ENCODE data around the gene G2E3. TPM values are rescaled to one million over a fixed set of nuclear protein-coding genes. Genes with fewer than 3 reads are reported as not detected.
"Not testable (repeated sequence)": the region's sequence is repeated elsewhere in the genome, so short reads cannot be mapped to it uniquely, and the experiment has no call there.

Gene G2E3
- total RNA-seq, 1 donor: 39.9 TPM

DNA sequence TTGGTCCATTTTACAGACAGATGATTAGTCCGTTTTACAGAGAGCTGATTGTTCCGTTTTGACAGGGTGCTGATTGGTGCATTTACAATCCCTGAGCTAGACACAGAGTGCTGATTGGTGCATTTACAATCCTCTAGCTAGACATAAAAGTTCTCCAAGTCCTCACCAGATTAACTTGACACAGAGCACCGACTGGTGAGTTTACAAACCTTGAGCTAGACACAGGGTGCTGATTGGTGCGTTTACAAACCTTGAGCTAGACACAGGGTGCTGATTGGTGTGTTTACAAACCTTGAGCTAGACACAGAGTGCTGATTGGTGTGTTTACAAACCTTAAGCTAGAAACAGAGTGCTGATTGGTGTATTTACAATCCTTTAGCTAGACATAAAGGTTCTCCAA is 12.2 kb upstream of the G2E3 start:
- not testable (repeated sequence) for H3K27me3 ChIP-seq (ENCODE audit: insufficient read depth, low read length); H3K4me3 ChIP-seq (ENCODE audit: low read length); H3K4me1 ChIP-seq (ENCODE audit: insufficient read depth, low read length); H3K9me3 ChIP-seq (ENCODE audit: low read depth, low read length)

DNA sequence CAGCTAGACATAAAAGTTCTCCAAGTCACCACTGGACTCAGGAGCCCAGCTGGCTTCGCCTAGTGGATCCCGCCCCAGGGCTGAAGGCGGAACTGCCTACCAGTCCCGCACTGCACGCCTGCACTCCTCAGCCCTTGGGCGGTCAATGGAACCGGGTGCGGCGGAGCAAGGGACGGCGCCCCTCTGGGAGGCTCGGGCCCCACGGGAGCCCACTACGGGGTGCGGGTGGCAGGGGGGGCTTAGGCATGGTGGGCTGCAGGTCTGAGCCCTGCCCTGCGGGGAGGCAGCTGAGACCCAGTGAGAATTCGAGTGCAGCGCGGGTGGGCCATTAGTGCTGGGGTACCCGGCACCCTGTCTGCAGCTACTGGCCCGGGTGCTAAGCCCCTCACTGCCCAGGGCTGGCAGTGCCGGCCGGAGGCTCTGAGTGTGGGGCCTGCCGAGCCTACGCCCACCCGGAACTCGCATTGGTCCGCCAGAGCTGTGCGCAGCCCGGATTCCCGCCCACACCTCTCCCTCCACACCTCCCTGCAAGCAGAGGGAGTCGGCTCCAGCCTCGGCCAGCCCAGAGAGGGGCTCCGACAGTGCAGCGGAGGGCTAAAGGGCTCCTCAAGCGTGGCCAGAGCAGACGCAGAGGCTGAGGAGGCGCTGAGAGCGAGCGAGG is 11.4 kb upstream of the G2E3 start:
- peaks cover 5% of the 10 kb centered on the region for H3K27me3 ChIP-seq (ENCODE audit: insufficient read depth, low read length)
- no peaks in the 10 kb centered on the region for H3K4me1 ChIP-seq (ENCODE audit: insufficient read depth, low read length)
- H3K4me3 ChIP-seq (ENCODE audit: low read length): no peak overlapping the region
- H3K9me3 ChIP-seq (ENCODE audit: low read depth, low read length): no peaks in the 10 kb centered on the region

DNA sequence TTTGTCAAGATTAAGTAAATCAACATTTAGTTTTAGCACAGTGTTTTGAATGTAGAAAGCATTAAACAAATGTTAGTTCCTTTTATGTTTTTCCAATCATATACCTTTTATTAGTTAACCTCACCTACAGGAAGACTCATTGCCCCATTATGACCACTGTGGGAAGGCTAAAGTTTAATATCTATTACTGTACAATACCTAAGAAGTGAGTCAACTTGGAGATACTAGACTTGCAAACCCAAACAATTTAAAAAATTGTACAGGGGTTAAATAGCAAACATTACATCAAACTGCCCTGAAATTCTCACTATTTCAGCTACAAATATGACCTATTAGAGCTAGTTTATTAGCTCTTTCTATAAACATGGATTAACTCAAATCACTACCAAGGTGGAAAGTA is 8.6 kb upstream of the G2E3 start:
- Histone ChIP-seq H3K4me3 (ENCODE audit: low read length) (no peak overlapping the region), H3K9me3 (ENCODE audit: low read depth, low read length) (no peaks in the 10 kb centered on the region), H3K27me3 (ENCODE audit: insufficient read depth, low read length) (peaks cover 5% of the 10 kb centered on the region), H3K4me1 (ENCODE audit: insufficient read depth, low read length) (no peaks in the 10 kb centered on the region)

DNA sequence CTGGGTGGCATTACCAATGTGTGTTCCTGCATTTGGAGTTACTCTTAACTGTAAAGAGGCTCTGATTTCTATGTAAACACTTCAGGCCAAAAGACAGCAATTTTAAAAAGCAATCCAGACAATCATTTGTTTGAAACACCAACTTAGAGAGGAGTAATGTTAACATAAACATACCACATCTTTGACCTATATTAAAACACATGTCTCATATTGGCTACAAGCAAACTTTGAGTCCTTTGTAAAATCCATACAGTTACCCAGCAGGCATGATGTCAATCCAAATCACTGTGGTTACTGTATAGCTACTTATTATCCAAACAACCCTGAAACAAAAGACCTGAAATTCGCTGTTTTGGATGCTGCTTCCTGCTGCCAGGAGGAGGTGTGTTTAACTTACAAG is 7.5 kb upstream of the G2E3 start:
- H3K4me3 ChIP-seq (ENCODE audit: low read length): no peak overlapping the region
- H3K9me3 ChIP-seq (ENCODE audit: low read depth, low read length): no peaks in the 10 kb centered on the region
- peaks cover 5% of the 10 kb centered on the region for H3K27me3 ChIP-seq (ENCODE audit: insufficient read depth, low read length)
- H3K4me1 ChIP-seq (ENCODE audit: insufficient read depth, low read length): no peaks in the 10 kb centered on the region

DNA sequence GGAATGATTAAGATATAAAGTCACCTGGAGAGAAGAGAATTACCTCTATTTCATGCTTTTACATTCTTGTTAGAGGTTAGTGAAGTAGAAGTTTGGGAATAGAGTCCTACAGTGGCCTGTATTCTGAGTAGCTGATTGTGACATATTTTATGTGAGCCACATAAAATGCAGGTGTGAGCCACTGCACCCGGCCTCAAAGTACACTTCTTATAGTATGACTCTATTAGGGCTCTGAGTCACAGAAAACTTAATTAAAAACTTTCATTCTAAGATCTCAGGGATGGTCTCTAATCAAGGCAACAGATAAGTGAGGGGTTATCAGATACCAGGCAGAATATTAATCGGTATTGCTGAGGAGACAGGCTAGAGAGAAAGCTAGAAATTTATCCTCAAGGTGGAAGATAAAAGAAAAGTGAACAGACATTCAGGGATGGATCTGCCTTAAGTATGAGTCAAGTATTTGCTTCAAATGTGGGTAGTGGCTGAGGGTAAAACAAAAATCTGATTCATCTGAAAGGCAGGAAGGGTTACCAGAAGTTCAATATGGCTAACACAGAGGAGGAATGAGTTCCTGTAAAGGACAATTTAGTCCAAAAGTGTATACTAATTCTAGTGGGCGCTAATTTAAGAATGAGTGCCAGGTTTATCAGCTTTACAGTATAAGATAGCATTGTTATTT is 5.5 kb upstream of the G2E3 start:
- Histone ChIP-seq H3K27me3 (ENCODE audit: insufficient read depth, low read length) (peaks cover 5% of the 10 kb centered on the region), H3K4me1 (ENCODE audit: insufficient read depth, low read length) (peaks cover 3% of the 10 kb centered on the region), H3K4me3 (ENCODE audit: low read length) (no peak overlapping the region), H3K9me3 (ENCODE audit: low read depth, low read length) (no peaks in the 10 kb centered on the region)

DNA sequence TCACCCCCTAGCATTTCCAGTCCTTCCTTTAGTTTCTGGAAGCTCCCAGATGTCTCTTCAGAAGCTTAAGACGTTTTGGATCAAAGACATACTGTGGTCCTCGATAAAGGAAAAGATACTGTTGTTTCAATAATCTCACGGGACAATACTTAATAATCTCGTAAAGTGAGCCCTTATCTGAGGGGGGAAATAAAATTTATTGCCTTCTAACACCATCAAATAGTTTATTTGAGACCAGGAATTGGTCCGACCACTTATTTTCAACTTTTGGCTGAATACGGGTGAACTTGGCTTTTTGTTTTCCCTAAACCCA is 640 bp upstream of the G2E3 start:
- peak overlapping the region; percentile 98 for H3K4me3 ChIP-seq (ENCODE audit: low read length)
- H3K4me1 ChIP-seq (ENCODE audit: insufficient read depth, low read length): peaks cover 18% of the 10 kb centered on the region
- no peaks in the 10 kb centered on the region for H3K9me3 ChIP-seq (ENCODE audit: low read depth, low read length)
- no peaks in the 10 kb centered on the region for H3K27me3 ChIP-seq (ENCODE audit: insufficient read depth, low read length)

DNA sequence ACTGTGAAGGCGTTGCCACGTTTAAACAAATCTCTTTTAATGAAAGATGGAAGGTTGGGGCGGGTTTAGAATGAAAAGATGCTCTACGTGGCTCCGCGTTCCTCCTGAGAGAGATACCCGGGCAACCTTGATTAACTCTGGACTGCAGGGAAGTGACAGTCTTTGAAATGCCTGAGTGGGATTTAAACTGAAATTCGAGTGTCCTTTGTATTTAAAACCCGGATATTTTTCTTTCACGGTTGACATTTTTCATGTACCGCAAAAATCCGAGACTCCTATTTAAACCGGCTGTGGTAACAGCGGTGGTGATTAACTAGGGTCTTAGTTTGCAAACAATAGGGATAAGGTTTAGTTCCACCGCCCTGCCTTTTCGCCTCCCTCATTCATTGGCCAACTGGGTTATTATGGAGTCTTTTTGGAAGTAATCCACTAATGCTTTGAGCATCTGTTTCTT is 707 bp downstream of the G2E3 start:
- Histone ChIP-seq H3K4me1 (ENCODE audit: insufficient read depth, low read length) (peaks cover 18% of the 10 kb centered on the region), H3K27me3 (ENCODE audit: insufficient read depth, low read length) (no peaks in the 10 kb centered on the region), H3K4me3 (ENCODE audit: low read length) (peak overlapping the region; percentile 98), H3K9me3 (ENCODE audit: low read depth, low read length) (no peaks in the 10 kb centered on the region)

DNA sequence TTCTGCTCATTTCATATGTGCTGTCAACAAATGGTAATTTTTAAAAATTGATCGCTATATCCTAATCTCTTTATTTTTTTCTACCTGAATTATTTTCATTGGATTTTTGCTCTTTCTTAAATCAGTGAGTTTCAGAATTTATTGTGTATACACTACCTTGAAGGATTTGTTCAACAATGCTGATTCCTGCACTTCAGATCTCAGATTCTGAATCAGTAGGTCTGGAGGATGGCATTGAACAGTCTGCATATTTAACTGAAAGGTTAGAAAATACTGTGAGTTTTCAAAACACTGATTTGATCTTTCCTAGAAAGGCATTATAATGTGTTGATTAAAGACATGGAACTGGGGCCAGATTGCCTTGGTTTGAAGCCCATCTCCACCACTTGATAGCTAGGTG is 1.6 kb downstream of the G2E3 start:
- H3K4me1 ChIP-seq (ENCODE audit: insufficient read depth, low read length): peaks cover 18% of the 10 kb centered on the region
- no peaks in the 10 kb centered on the region for H3K9me3 ChIP-seq (ENCODE audit: low read depth, low read length)
- H3K27me3 ChIP-seq (ENCODE audit: insufficient read depth, low read length): no peaks in the 10 kb centered on the region
- no peak overlapping the region for H3K4me3 ChIP-seq (ENCODE audit: low read length)

DNA sequence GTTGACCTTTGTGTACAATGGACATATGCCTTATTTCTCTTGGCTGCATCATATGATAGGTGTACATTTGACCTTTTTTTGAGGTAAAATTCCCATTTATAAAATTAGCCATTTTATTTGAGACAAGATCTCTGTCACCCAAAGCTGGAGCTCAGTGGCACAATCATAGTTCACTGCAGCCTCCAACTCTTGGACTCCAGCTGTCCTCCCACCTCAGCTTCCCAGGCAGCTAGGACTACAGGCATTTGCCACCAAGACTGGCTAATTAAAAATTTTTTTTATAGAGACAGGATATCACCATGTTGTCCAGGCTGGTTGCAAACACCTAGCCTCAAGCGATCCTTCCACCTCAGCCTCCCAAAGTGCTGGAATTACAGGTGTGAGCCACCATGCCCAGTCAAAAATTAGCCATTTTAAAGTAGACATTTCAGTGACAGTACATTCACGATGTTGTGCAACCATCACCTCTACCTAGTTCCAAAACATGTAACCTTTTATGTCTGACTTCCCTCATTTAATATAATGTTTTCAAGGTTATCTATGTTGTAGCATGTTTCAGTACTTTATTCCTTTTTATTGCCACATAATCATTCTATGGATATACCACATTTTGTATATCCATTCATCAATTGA is 5.4 kb downstream of the G2E3 start:
- Histone ChIP-seq H3K9me3 (ENCODE audit: low read depth, low read length) (no peaks in the 10 kb centered on the region), H3K27me3 (ENCODE audit: insufficient read depth, low read length) (no peaks in the 10 kb centered on the region), H3K4me1 (ENCODE audit: insufficient read depth, low read length) (peaks cover 23% of the 10 kb centered on the region), H3K4me3 (ENCODE audit: low read length) (no peak overlapping the region)

DNA sequence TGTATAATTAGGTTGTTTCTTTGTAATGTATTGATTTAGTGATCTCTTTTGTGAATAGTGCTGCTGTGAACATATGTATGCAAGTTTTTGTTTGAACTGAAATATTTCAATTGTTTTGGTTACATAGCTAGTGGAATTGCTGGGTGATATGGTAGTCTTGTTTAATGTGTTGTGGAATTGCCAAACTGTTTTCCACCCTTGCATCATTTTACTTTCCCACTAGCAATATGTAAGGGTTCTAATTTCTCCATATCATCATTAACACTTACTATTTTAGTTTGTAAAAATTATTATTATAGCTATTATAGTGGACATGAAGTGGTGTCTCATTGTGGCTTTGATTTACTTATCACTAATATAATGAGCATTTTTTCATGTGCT is 5.9 kb downstream of the G2E3 start:
- H3K4me3 ChIP-seq (ENCODE audit: low read length): no peak overlapping the region
- no peaks in the 10 kb centered on the region for H3K27me3 ChIP-seq (ENCODE audit: insufficient read depth, low read length)
- no peaks in the 10 kb centered on the region for H3K9me3 ChIP-seq (ENCODE audit: low read depth, low read length)
- H3K4me1 ChIP-seq (ENCODE audit: insufficient read depth, low read length): peaks cover 24% of the 10 kb centered on the region

DNA sequence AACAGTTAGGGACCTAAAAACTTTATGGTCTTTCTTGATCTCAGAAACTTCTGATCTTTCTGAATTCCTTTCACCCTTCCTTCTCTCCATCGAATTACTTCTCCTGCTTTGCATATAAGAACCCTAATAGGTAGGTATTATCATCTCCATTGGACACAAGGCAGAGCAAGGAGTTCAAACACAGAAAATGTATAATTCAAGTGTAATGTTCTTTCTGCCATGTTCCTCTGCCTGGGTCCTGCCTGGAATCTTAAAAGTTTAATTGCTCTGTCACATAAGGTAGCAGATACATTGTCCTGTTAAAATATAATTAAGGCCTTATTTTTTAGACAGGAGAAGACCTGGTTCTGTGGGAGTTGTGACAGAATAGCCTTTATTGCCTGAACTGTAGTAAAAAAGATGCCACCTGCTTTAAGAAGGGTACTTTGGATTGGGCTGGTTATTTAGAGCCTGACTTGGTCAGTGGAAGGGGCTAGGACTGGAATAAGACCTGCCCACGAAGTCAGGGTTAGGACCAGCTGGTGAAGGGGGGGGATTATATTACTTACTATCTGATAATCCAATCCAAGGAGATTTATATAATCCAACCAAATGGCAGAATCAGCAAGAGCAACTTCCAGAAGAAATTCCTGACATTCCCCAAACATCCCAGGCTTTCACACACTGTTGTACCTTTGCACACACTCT is 10.4 kb downstream of the G2E3 start:
- H3K4me3 ChIP-seq (ENCODE audit: low read length): no peak overlapping the region
- H3K27me3 ChIP-seq (ENCODE audit: insufficient read depth, low read length): no peaks in the 10 kb centered on the region
- no peaks in the 10 kb centered on the region for H3K9me3 ChIP-seq (ENCODE audit: low read depth, low read length)
- peaks cover 26% of the 10 kb centered on the region for H3K4me1 ChIP-seq (ENCODE audit: insufficient read depth, low read length)

DNA sequence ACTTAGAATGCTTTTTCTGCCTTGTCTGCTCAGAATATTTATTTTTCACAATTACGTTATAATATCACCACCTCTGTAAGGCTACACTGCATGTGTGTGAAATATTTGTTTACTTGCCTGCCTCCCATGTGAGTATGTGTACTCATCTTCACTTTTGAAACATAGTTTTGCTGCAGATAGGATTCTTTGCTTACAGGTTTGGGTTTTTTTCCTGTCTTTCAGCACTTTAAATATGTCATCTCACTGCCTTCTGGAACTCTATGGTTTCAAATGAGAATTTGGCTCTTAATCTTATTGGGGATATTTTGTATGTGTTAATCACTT is 10.9 kb downstream of the G2E3 start:
- Histone ChIP-seq H3K4me3 (ENCODE audit: low read length) (no peak overlapping the region), H3K9me3 (ENCODE audit: low read depth, low read length) (no peaks in the 10 kb centered on the region), H3K4me1 (ENCODE audit: insufficient read depth, low read length) (peaks cover 26% of the 10 kb centered on the region), H3K27me3 (ENCODE audit: insufficient read depth, low read length) (no peaks in the 10 kb centered on the region)

DNA sequence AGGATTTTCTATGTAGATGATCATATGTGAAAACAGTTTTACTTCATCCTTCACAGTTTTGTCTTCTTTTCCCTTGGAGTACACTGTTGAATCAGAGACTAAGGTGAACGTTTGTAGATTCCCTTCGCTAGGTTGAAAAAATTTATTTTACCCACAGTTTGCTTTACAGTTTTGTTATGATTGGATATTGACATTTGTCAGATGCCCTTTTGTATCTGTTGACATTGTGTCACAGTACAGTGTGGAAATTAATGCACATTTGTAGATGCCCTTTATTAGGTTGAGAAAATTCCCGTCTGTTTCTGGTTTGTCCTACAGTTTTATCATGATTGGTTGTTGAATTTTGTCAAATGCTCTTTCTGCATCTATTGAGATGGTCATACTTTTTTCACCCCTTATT is 13.3 kb downstream of the G2E3 start:
- H3K4me1 ChIP-seq (ENCODE audit: insufficient read depth, low read length): peaks cover 23% of the 10 kb centered on the region

DNA sequence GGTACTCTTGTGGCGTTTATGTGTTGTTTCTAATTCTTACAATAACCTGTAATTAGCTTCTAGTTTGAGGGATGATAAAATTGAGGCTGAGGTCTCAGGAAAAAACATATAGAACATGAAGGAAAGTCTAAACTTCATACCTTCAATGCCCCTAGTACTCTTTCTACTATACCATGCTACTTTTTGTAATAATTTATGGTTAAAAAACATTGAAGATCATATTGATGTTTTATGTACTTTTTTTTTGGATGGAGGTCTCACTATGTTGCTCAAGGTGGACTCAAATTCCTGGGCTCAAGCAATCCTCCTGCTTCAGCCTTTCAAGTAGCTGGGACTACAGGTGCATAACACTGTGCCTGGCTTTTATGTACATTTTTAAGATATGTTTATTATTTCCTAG is 13.8 kb downstream of the G2E3 start:
- H3K4me3 ChIP-seq (ENCODE audit: low read length): no peak overlapping the region
- H3K27me3 ChIP-seq (ENCODE audit: insufficient read depth, low read length): no peaks in the 10 kb centered on the region
- H3K9me3 ChIP-seq (ENCODE audit: low read depth, low read length): no peaks in the 10 kb centered on the region
- H3K4me1 ChIP-seq (ENCODE audit: insufficient read depth, low read length): peaks cover 28% of the 10 kb centered on the region

More for the DNA sequence above, 13.3 kb downstream of the G2E3 start:
- H3K4me3 ChIP-seq (ENCODE audit: low read length): no peak overlapping the region
- H3K9me3 ChIP-seq (ENCODE audit: low read depth, low read length): no peaks in the 10 kb centered on the region
- H3K27me3 ChIP-seq (ENCODE audit: insufficient read depth, low read length): no peaks in the 10 kb centered on the region

DNA sequence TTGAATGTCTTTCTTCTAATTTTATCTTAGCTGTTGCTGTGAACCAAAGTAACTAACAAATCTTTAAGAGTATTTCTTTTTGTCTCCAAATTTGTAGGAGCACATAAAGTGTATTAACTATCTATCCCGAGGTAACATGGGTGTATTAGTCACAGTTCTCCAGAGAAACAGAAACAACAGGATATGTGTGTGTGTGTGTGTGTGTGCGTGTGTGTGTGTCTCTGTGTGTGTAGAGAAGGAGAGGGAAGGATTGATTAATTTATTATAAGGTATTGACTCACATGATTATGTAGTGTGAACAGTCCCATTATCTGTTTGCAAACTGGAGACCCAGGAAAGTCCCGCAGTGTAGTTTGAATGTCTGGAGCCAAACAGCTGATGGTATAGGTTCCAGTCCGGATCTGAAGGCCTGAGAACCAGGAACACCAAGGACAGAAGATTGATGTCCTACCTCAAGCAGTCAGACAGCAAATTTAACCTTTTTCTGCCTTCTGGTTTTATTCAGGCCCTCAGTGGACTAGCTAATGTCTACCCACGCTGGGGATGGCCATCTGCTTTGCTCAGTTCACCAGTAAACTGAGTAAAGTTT is 14.4 kb downstream of the G2E3 start:
- no peaks in the 10 kb centered on the region for H3K27me3 ChIP-seq (ENCODE audit: insufficient read depth, low read length)
- H3K4me3 ChIP-seq (ENCODE audit: low read length): no peak overlapping the region
- peaks cover 28% of the 10 kb centered on the region for H3K4me1 ChIP-seq (ENCODE audit: insufficient read depth, low read length)
- no peaks in the 10 kb centered on the region for H3K9me3 ChIP-seq (ENCODE audit: low read depth, low read length)
